ENCODE results near the gene ZNRF3. TPM values are rescaled to one million over a fixed set of nuclear protein-coding genes. Genes with fewer than 3 reads are reported as not detected.

The ZNRF3 gene
- total RNA-seq, 1 donor from 2014 or later: 9.6 TPM

GRCh38 chr22:29088809-29089208 is 205.4 kb downstream of the ZNRF3 start:
- no peak for DNase-seq (ENCODE audit: low spot score)

GRCh38 chr22:29089507-29089906 is 206.1 kb downstream of the ZNRF3 start:
- no peak for DNase-seq (ENCODE audit: low spot score)

GRCh38 chr22:29090039-29090438 is 206.7 kb downstream of the ZNRF3 start:
- DNase-seq (ENCODE audit: low spot score): no peak

- DNase-seq (ENCODE audit: low spot score): no peak
These were observed 208.9 kb downstream of the ZNRF3 start for GRCh38 chr22:29092243-29092642.

- no peak for DNase-seq (ENCODE audit: low spot score)
These were observed 209.7 kb downstream of the ZNRF3 start for GRCh38 chr22:29093030-29093429.

GRCh38 chr22:29093501-29094300 is 210.3 kb downstream of the ZNRF3 start:
- DNase-seq (ENCODE audit: low spot score): no peak

GRCh38 chr22:29095459-29095858 is 212.1 kb downstream of the ZNRF3 start:
- DNase-seq (ENCODE audit: low spot score): no peak

- DNase-seq (ENCODE audit: low spot score): no peak
These were observed 213.6 kb downstream of the ZNRF3 start for GRCh38 chr22:29096736-29097669.

- DNase-seq (ENCODE audit: low spot score): no peak
These were observed 214.9 kb downstream of the ZNRF3 start for GRCh38 chr22:29098296-29098695.

- DNase-seq (ENCODE audit: low spot score): no peak
These were observed 218.9 kb downstream of the ZNRF3 start for GRCh38 chr22:29102300-29102699.

- DNase-seq (ENCODE audit: low spot score): no peak
These were observed 219.7 kb downstream of the ZNRF3 start for GRCh38 chr22:29103121-29103520.

GRCh38 chr22:29105468-29105867 is 222.1 kb downstream of the ZNRF3 start:
- no peak for DNase-seq (ENCODE audit: low spot score)

- no peak for DNase-seq (ENCODE audit: low spot score)
These were observed 223.5 kb downstream of the ZNRF3 start for GRCh38 chr22:29106839-29107238.

Other genes starting within 250 kb of the ZNRF3 start
- 56.8 TPM for gene TTC28, start 203.7 kb upstream of the ZNRF3 start, total RNA-seq
- 8.4 TPM for gene CHEK2, start 141.8 kb upstream of the ZNRF3 start, total RNA-seq
- gene HSCB, start 141.5 kb upstream of the ZNRF3 start, total RNA-seq: 17.3 TPM
- 12.2 TPM for gene CCDC117, start 110.9 kb upstream of the ZNRF3 start, total RNA-seq
- 262 TPM for gene XBP1, start 83.0 kb upstream of the ZNRF3 start, total RNA-seq
- not detected for gene C22orf31, start 178.3 kb downstream of the ZNRF3 start, total RNA-seq
- 16.5 TPM for gene KREMEN1, start 189.5 kb downstream of the ZNRF3 start, total RNA-seq